Medulla oblongata (tissue), 1 donor: ENCODE results near the gene ZCCHC14.

ENCODE experiments used
- DNase-seq: peaks from one replicate; pipeline ENCODE4 v3.0.0-alpha.2; 2015; ENCODE audit errors: extremely low spot score

ZCCHC14 gene

GRCh38 chr16:87431926-87432325 is 60.9 kb downstream of the ZCCHC14 start:
- no peak for DNase-seq

GRCh38 chr16:87426423-87427215 is 66.2 kb downstream of the ZCCHC14 start:
- DNase-seq, result no peak

GRCh38 chr16:87425941-87426340 is 66.9 kb downstream of the ZCCHC14 start:
- DNase-seq, result no peak

GRCh38 chr16:87424266-87424665 is 68.6 kb downstream of the ZCCHC14 start:
- DNase-seq, result no peak

- no peak for DNase-seq
These were observed 69.4 kb downstream of the ZCCHC14 start for GRCh38 chr16:87423429-87423828.

- DNase-seq, result no peak
These were observed 70.7 kb downstream of the ZCCHC14 start for GRCh38 chr16:87422106-87422505.

GRCh38 chr16:87421003-87421912 is 71.6 kb downstream of the ZCCHC14 start:
- DNase-seq, result no peak

GRCh38 chr16:87420026-87421002 is 72.5 kb downstream of the ZCCHC14 start:
- DNase-seq, result no peak

- no peak for DNase-seq
These were observed 74.2 kb downstream of the ZCCHC14 start for GRCh38 chr16:87418644-87419043.

GRCh38 chr16:87418216-87418615 is 74.6 kb downstream of the ZCCHC14 start:
- DNase-seq, result no peak

GRCh38 chr16:87417528-87417910 is 75.3 kb downstream of the ZCCHC14 start:
- no peak for DNase-seq

- DNase-seq, result peak; percentile 39
These were observed 75.8 kb downstream of the ZCCHC14 start for GRCh38 chr16:87416826-87417527.

GRCh38 chr16:87415441-87415840 is 77.4 kb downstream of the ZCCHC14 start:
- no peak for DNase-seq

GRCh38 chr16:87414251-87414680 is 78.6 kb downstream of the ZCCHC14 start:
- no peak for DNase-seq

GRCh38 chr16:87412996-87413421 is 79.8 kb downstream of the ZCCHC14 start:
- DNase-seq, result no peak

GRCh38 chr16:87412371-87412995 is 80.3 kb downstream of the ZCCHC14 start:
- DNase-seq, result no peak

- no peak for DNase-seq
These were observed 81.2 kb downstream of the ZCCHC14 start for GRCh38 chr16:87411375-87412271.

- no peak for DNase-seq
These were observed 81.9 kb downstream of the ZCCHC14 start for GRCh38 chr16:87410968-87411367.

- DNase-seq, result no peak
These were observed 82.3 kb downstream of the ZCCHC14 start for GRCh38 chr16:87410530-87410929.
